ENCODE results near the gene TLR2.
A peak's percentile ranks its signal among the peaks of the same experiment; 100 is the strongest.

Gene TLR2

GRCh38 chr4:153704522-153704921 lies 20.4 kb downstream of the TLR2 start:
- no peak for ATAC-seq
- Mint-ChIP-seq H3K27ac (no peak overlapping the region), H3K4me3 (no peak overlapping the region), H3K27me3 (no peaks in the 10 kb centered on the region), H3K4me1 (peaks cover 11% of the 10 kb centered on the region), H3K9me3 (no peaks in the 10 kb centered on the region), H3K36me3 (no peaks in the 10 kb centered on the region)

GRCh38 chr4:153705743-153706468 lies 21.8 kb downstream of the TLR2 start:
- no peak overlapping the region for H3K4me3 Mint-ChIP-seq
- no peak for ATAC-seq
- no peak overlapping the region for H3K27ac Mint-ChIP-seq
- H3K9me3 Mint-ChIP-seq = no peaks in the 10 kb centered on the region
- no peaks in the 10 kb centered on the region for H3K27me3 Mint-ChIP-seq
- H3K36me3 Mint-ChIP-seq = no peaks in the 10 kb centered on the region
- H3K4me1 Mint-ChIP-seq = peaks cover 11% of the 10 kb centered on the region

- Mint-ChIP-seq H3K9me3 (no peaks in the 10 kb centered on the region), H3K27ac (no peak overlapping the region), H3K27me3 (no peaks in the 10 kb centered on the region), H3K4me1 (peaks cover 11% of the 10 kb centered on the region), H3K4me3 (no peak overlapping the region), H3K36me3 (no peaks in the 10 kb centered on the region)
- ATAC-seq = no peak
Measured at GRCh38 chr4:153706519-153706918, 22.4 kb downstream of the TLR2 start.

GRCh38 chr4:153710681-153711080 lies 26.6 kb downstream of the TLR2 start:
- no peak overlapping the region for H3K4me3 Mint-ChIP-seq
- peaks cover 11% of the 10 kb centered on the region for H3K4me1 Mint-ChIP-seq
- no peaks in the 10 kb centered on the region for H3K27me3 Mint-ChIP-seq
- no peaks in the 10 kb centered on the region for H3K9me3 Mint-ChIP-seq
- no peaks in the 10 kb centered on the region for H3K36me3 Mint-ChIP-seq
- H3K27ac Mint-ChIP-seq = no peak overlapping the region
- ATAC-seq = no peak

GRCh38 chr4:153713866-153714646 lies 30.0 kb downstream of the TLR2 start:
- Mint-ChIP-seq H3K4me1 (no peaks in the 10 kb centered on the region), H3K9me3 (peaks cover 5% of the 10 kb centered on the region), H3K27me3 (no peaks in the 10 kb centered on the region), H3K36me3 (no peaks in the 10 kb centered on the region), H3K4me3 (no peak overlapping the region), H3K27ac (no peak overlapping the region)
- no peak for ATAC-seq

- Mint-ChIP-seq H3K27me3 (no peaks in the 10 kb centered on the region), H3K36me3 (no peaks in the 10 kb centered on the region), H3K27ac (no peak overlapping the region), H3K9me3 (peaks cover 5% of the 10 kb centered on the region), H3K4me1 (peaks cover 10% of the 10 kb centered on the region), H3K4me3 (no peak overlapping the region)
- ATAC-seq = no peak
Measured at GRCh38 chr4:153722036-153722435, 38.0 kb downstream of the TLR2 start.

- Mint-ChIP-seq H3K27me3 (no peaks in the 10 kb centered on the region), H3K4me3 (no peak overlapping the region), H3K36me3 (no peaks in the 10 kb centered on the region), H3K9me3 (no peaks in the 10 kb centered on the region), H3K4me1 (peaks cover 36% of the 10 kb centered on the region), H3K27ac (no peak overlapping the region)
- ATAC-seq = no peak
Measured at GRCh38 chr4:153724606-153725005, 40.5 kb downstream of the TLR2 start.

- Mint-ChIP-seq H3K36me3 (no peaks in the 10 kb centered on the region), H3K4me1 (peaks cover 42% of the 10 kb centered on the region), H3K27ac (no peak overlapping the region), H3K9me3 (no peaks in the 10 kb centered on the region), H3K27me3 (no peaks in the 10 kb centered on the region), H3K4me3 (no peak overlapping the region)
- no peak for ATAC-seq
Measured at GRCh38 chr4:153725136-153725830, 41.2 kb downstream of the TLR2 start.

GRCh38 chr4:153725831-153726154 lies 41.7 kb downstream of the TLR2 start:
- no peaks in the 10 kb centered on the region for H3K36me3 Mint-ChIP-seq
- no peak overlapping the region for H3K4me3 Mint-ChIP-seq
- no peaks in the 10 kb centered on the region for H3K9me3 Mint-ChIP-seq
- peaks cover 43% of the 10 kb centered on the region for H3K4me1 Mint-ChIP-seq
- H3K27ac Mint-ChIP-seq = no peak overlapping the region
- no peaks in the 10 kb centered on the region for H3K27me3 Mint-ChIP-seq
- no peak for ATAC-seq

GRCh38 chr4:153728151-153728550 lies 44.1 kb downstream of the TLR2 start:
- Mint-ChIP-seq H3K4me1 (peaks cover 52% of the 10 kb centered on the region), H3K9me3 (no peaks in the 10 kb centered on the region), H3K27ac (no peak overlapping the region), H3K4me3 (no peak overlapping the region), H3K36me3 (no peaks in the 10 kb centered on the region), H3K27me3 (no peaks in the 10 kb centered on the region)
- ATAC-seq = no peak

- Mint-ChIP-seq H3K27me3 (no peaks in the 10 kb centered on the region), H3K36me3 (no peaks in the 10 kb centered on the region), H3K27ac (no peak overlapping the region), H3K9me3 (no peaks in the 10 kb centered on the region), H3K4me1 (peaks cover 55% of the 10 kb centered on the region), H3K4me3 (no peak overlapping the region)
- ATAC-seq = peak; percentile 78
Measured at GRCh38 chr4:153728660-153729059, 44.6 kb downstream of the TLR2 start.

GRCh38 chr4:153729895-153730294 lies 45.8 kb downstream of the TLR2 start:
- Mint-ChIP-seq H3K27ac (no peak overlapping the region), H3K9me3 (no peaks in the 10 kb centered on the region), H3K36me3 (no peaks in the 10 kb centered on the region), H3K27me3 (no peaks in the 10 kb centered on the region), H3K4me1 (peaks cover 59% of the 10 kb centered on the region), H3K4me3 (no peak overlapping the region)
- ATAC-seq = no peak

- peaks cover 57% of the 10 kb centered on the region for H3K4me1 Mint-ChIP-seq
- H3K27ac Mint-ChIP-seq = no peak overlapping the region
- no peak overlapping the region for H3K4me3 Mint-ChIP-seq
- ATAC-seq = no peak
- no peaks in the 10 kb centered on the region for H3K9me3 Mint-ChIP-seq
- H3K27me3 Mint-ChIP-seq = no peaks in the 10 kb centered on the region
- no peaks in the 10 kb centered on the region for H3K36me3 Mint-ChIP-seq
Measured at GRCh38 chr4:153731239-153731638, 47.2 kb downstream of the TLR2 start.

- no peak for ATAC-seq
Measured at GRCh38 chr4:153733751-153734448, 49.8 kb downstream of the TLR2 start.

GRCh38 chr4:153735906-153736461 lies 51.9 kb downstream of the TLR2 start:
- Mint-ChIP-seq H3K27ac (no peak overlapping the region), H3K4me1 (peaks cover 16% of the 10 kb centered on the region), H3K27me3 (peaks cover 28% of the 10 kb centered on the region), H3K4me3 (no peak overlapping the region), H3K36me3 (peaks cover 5% of the 10 kb centered on the region), H3K9me3 (peaks cover 6% of the 10 kb centered on the region)
- ATAC-seq = no peak

More at GRCh38 chr4:153733751-153734448, 49.8 kb downstream of the TLR2 start:
- no peaks in the 10 kb centered on the region for H3K36me3 Mint-ChIP-seq
- H3K9me3 Mint-ChIP-seq = no peaks in the 10 kb centered on the region
- H3K27me3 Mint-ChIP-seq = peaks cover 8% of the 10 kb centered on the region
- no peak overlapping the region for H3K27ac Mint-ChIP-seq
- no peak overlapping the region for H3K4me3 Mint-ChIP-seq
- peaks cover 30% of the 10 kb centered on the region for H3K4me1 Mint-ChIP-seq

Measured in stimulated activated memory B cell treated with anti-CD40 and anti-IgM and Interleukin-4, amounts not matched to agents 10 μg/mL and 1 μg/mL and 100 μg/mL, for 72 hours (primary cell).